ENCODE measurements around the gene ACOT11. TPM values are rescaled to one million over a fixed set of nuclear protein-coding genes. Genes with fewer than 3 reads are reported as not detected.
A peak's percentile ranks its signal among the peaks of the same experiment; 100 is the strongest.

Gene ACOT11
- total and polyA plus RNA-seq, 2 of the 13 experiments (the other 11 are each of a cell fraction or from before 2014, with no cell fraction given) = 2.6 to 3.3 TPM

DNA sequence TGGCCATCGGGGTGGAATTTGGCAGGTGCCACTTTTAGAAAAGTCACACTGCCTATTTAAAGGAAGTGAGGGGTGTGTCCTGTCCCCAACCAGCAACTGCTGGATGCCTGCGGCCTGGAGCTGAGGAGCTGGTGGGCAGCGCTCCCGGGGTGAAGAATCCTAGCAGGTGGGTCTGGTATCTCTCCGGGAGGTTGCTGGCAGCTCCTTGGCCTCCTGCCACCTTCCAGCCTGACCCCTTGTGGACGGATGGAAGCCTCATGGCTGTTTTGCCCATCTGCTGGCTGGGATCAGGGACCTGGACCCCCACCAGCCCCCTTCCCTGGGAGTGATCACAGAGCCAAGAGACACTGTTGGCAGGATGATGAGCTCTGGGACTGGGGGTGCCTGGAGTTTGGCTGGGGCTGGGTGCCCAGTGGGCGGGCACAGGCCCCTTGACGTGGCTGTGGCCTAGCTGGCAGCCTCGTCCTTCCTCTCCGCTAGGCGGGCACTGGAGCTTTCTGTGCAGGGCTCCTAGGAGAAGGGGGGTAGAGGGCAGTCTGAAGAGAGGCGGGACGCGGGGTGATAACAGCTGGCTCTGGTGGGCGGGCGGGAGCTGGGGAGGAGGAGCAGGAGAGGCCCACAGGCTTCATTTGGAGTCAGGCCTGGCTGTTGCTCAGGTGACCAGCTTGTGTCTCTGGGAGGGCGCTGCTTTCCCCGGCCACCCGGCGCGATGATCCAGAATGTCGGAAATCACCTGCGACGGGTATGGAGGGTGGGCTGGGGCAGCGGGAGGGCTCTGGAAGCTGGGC, at the start of gene ACOT11 (continued):
- TF ChIP-seq, protein P1, sequence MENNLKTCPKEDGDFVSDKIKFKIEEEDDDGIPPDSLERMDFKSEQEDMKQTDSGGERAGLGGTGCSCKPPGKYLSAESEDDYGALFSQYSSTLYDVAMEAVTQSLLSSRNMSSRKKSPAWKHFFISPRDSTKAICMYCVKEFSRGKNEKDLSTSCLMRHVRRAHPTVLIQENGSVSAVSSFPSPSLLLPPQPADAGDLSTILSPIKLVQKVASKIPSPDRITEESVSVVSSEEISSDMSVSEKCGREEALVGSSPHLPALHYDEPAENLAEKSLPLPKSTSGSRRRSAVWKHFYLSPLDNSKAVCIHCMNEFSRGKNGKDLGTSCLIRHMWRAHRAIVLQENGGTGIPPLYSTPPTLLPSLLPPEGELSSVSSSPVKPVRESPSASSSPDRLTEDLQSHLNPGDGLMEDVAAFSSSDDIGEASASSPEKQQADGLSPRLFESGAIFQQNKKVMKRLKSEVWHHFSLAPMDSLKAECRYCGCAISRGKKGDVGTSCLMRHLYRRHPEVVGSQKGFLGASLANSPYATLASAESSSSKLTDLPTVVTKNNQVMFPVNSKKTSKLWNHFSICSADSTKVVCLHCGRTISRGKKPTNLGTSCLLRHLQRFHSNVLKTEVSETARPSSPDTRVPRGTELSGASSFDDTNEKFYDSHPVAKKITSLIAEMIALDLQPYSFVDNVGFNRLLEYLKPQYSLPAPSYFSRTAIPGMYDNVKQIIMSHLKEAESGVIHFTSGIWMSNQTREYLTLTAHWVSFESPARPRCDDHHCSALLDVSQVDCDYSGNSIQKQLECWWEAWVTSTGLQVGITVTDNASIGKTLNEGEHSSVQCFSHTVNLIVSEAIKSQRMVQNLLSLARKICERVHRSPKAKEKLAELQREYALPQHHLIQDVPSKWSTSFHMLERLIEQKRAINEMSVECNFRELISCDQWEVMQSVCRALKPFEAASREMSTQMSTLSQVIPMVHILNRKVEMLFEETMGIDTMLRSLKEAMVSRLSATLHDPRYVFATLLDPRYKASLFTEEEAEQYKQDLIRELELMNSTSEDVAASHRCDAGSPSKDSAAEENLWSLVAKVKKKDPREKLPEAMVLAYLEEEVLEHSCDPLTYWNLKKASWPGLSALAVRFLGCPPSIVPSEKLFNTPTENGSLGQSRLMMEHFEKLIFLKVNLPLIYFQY (CRISPR knock-in tag; IDR thresholded peaks at IDR 0.05; ENCODE audit: borderline replicate concordance) = no peak
- TF ChIP-seq, protein P2, sequence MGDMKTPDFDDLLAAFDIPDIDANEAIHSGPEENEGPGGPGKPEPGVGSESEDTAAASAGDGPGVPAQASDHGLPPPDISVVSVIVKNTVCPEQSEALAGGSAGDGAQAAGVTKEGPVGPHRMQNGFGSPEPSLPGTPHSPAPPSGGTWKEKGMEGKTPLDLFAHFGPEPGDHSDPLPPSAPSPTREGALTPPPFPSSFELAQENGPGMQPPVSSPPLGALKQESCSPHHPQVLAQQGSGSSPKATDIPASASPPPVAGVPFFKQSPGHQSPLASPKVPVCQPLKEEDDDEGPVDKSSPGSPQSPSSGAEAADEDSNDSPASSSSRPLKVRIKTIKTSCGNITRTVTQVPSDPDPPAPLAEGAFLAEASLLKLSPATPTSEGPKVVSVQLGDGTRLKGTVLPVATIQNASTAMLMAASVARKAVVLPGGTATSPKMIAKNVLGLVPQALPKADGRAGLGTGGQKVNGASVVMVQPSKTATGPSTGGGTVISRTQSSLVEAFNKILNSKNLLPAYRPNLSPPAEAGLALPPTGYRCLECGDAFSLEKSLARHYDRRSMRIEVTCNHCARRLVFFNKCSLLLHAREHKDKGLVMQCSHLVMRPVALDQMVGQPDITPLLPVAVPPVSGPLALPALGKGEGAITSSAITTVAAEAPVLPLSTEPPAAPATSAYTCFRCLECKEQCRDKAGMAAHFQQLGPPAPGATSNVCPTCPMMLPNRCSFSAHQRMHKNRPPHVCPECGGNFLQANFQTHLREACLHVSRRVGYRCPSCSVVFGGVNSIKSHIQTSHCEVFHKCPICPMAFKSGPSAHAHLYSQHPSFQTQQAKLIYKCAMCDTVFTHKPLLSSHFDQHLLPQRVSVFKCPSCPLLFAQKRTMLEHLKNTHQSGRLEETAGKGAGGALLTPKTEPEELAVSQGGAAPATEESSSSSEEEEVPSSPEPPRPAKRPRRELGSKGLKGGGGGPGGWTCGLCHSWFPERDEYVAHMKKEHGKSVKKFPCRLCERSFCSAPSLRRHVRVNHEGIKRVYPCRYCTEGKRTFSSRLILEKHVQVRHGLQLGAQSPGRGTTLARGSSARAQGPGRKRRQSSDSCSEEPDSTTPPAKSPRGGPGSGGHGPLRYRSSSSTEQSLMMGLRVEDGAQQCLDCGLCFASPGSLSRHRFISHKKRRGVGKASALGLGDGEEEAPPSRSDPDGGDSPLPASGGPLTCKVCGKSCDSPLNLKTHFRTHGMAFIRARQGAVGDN (CRISPR knock-in tag; IDR thresholded peaks at IDR 0.05) = peak; percentile 67
- TF ChIP-seq ZNF180 (CRISPR knock-in tag; IDR thresholded peaks at IDR 0.05; ENCODE audit: borderline replicate concordance, low read depth) (no peak), REL (CRISPR knock-in tag; conservative IDR thresholded peaks at IDR 0.05) (no peak), ZNF501 (CRISPR knock-in tag; IDR thresholded peaks at IDR 0.05) (0 out of 2 replicates have a peak, but pooled peaks have one; percentile 43)
- TF ChIP-seq, protein P3, sequence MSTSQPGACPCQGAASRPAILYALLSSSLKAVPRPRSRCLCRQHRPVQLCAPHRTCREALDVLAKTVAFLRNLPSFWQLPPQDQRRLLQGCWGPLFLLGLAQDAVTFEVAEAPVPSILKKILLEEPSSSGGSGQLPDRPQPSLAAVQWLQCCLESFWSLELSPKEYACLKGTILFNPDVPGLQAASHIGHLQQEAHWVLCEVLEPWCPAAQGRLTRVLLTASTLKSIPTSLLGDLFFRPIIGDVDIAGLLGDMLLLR (CRISPR knock-in tag; IDR thresholded peaks at IDR 0.05) = 0 out of 2 replicates have a peak, but pooled peaks have one; percentile 30
- TF ChIP-seq, protein P4, sequence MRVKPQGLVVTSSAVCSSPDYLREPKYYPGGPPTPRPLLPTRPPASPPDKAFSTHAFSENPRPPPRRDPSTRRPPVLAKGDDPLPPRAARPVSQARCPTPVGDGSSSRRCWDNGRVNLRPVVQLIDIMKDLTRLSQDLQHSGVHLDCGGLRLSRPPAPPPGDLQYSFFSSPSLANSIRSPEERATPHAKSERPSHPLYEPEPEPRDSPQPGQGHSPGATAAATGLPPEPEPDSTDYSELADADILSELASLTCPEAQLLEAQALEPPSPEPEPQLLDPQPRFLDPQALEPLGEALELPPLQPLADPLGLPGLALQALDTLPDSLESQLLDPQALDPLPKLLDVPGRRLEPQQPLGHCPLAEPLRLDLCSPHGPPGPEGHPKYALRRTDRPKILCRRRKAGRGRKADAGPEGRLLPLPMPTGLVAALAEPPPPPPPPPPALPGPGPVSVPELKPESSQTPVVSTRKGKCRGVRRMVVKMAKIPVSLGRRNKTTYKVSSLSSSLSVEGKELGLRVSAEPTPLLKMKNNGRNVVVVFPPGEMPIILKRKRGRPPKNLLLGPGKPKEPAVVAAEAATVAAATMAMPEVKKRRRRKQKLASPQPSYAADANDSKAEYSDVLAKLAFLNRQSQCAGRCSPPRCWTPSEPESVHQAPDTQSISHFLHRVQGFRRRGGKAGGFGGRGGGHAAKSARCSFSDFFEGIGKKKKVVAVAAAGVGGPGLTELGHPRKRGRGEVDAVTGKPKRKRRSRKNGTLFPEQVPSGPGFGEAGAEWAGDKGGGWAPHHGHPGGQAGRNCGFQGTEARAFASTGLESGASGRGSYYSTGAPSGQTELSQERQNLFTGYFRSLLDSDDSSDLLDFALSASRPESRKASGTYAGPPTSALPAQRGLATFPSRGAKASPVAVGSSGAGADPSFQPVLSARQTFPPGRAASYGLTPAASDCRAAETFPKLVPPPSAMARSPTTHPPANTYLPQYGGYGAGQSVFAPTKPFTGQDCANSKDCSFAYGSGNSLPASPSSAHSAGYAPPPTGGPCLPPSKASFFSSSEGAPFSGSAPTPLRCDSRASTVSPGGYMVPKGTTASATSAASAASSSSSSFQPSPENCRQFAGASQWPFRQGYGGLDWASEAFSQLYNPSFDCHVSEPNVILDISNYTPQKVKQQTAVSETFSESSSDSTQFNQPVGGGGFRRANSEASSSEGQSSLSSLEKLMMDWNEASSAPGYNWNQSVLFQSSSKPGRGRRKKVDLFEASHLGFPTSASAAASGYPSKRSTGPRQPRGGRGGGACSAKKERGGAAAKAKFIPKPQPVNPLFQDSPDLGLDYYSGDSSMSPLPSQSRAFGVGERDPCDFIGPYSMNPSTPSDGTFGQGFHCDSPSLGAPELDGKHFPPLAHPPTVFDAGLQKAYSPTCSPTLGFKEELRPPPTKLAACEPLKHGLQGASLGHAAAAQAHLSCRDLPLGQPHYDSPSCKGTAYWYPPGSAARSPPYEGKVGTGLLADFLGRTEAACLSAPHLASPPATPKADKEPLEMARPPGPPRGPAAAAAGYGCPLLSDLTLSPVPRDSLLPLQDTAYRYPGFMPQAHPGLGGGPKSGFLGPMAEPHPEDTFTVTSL (CRISPR knock-in tag; IDR thresholded peaks at IDR 0.05; ENCODE audit: borderline replicate concordance) = no peak
- TF ChIP-seq, protein P5, sequence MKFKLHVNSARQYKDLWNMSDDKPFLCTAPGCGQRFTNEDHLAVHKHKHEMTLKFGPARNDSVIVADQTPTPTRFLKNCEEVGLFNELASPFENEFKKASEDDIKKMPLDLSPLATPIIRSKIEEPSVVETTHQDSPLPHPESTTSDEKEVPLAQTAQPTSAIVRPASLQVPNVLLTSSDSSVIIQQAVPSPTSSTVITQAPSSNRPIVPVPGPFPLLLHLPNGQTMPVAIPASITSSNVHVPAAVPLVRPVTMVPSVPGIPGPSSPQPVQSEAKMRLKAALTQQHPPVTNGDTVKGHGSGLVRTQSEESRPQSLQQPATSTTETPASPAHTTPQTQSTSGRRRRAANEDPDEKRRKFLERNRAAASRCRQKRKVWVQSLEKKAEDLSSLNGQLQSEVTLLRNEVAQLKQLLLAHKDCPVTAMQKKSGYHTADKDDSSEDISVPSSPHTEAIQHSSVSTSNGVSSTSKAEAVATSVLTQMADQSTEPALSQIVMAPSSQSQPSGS (CRISPR knock-in tag; IDR thresholded peaks at IDR 0.05) = no peak

All from HepG2 (cell line).